Measurements from ENCODE around the gene PPP1R13B.

PPP1R13B gene

GRCh38 chr14:103726474-103726873 is 120.9 kb downstream of the PPP1R13B start:
- no peak for DNase-seq

DNA sequence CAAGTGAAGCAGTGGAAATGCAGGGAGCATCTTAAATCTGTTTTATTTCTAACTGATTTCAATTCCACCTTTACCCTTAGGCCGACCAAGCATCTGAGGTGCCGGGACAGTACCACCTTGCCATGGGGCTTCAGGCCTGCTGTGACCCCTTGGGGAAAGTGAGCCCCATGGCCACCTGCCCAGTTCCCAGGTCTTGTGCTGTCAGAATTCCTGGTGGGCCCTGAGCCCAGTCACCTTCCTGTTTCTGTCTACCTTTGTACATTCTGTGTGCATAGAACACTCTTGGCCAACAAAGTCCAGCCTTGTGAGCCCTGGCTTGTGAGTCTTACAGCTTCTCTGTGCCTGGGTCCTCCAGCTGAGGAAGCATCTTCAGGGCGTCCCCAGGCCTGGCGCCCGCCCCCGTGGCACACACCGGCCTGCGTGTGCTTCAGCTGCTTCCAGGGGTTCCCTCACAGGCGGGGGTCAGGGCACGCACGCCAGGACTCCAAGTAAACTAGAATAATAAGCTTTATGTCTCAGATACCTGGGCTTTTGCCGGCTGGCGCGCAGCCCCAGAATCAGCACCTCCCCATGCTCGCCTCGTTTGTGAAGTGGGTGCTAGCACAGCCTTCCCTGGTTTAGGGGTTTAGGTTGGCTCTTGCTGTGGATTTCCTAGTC is 121.5 kb downstream of the PPP1R13B start:
- no peak for DNase-seq

DNA sequence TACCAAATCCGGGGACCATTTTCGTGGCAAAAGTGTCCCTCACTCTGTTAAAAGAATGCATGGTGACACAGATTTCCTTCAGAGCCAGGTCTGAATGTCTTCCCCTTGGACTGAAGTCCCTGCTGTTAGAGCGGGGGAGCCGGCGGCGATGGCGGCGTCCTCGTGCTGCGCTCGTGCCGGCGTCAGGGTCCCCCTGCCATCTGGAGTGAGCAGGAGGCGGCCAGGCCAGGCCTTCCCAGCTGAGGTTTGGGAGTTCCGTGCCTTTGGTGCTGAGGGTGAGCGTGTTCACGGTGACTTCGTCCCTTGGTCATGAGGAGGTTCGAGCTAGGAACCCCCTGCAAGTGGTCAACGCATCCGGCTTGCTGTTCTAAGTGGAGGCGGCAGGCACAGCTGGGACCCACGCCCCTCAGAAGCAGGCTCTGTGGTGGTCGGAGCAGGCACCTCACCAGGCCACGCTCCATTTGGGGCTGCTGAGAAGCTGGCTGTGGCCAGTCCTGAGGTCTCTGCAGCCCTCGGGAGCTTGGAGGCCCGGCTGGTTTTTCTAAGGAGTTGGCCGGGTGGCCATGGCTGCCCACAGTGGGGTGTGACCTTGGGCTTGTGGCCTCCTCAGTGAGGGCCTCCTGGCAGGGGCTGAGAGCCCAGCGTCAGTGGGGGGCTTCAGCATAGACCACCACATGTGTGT is 122.2 kb downstream of the PPP1R13B start:
- DNase-seq, result no peak

DNA sequence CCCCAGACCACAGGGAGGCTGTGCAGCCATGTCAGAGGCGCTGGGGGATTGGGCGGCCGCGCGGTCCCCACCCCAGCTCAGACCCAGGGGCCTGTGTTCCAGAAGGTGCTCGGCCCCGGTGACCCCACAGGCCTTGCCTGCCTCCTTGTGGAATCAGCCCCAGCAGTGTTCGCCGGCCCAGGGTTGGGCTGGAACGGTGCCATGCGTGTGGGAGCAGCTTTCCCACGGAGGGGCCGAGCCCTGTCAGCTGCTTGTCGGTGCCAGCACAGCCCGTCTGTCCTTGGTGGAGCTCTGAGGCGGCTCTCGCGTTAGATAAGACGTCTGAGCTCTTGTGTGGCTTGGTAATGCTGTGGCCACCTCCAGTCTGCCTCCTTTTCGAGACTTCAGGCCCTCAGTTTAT is 123.3 kb downstream of the PPP1R13B start:
- no peak for DNase-seq

DNA sequence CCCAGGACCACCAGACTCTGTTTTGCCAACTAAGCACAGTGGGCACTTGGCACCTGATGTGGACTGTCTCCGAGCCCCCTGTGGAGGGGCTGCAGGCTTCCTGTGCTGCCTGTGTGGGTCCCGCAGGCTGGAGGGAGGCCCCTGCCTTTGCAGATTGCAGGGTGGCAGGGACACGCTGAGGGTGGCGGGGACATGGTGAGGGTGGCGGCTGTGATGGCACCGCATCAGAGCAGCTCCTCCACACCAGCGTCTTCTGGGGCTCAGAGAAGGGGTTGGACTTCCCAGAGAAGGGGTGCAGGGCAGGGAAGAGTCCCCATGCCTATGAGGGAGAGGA is 123.7 kb downstream of the PPP1R13B start:
- DNase-seq, result no peak

- DNase-seq, result no peak
Observed at GRCh38 chr14:103721334-103722120, 125.8 kb downstream of the PPP1R13B start.

- no peak for DNase-seq
Observed at GRCh38 chr14:103719751-103720150, 127.6 kb downstream of the PPP1R13B start.

GRCh38 chr14:103718572-103718971 is 128.8 kb downstream of the PPP1R13B start:
- no peak for DNase-seq

DNA sequence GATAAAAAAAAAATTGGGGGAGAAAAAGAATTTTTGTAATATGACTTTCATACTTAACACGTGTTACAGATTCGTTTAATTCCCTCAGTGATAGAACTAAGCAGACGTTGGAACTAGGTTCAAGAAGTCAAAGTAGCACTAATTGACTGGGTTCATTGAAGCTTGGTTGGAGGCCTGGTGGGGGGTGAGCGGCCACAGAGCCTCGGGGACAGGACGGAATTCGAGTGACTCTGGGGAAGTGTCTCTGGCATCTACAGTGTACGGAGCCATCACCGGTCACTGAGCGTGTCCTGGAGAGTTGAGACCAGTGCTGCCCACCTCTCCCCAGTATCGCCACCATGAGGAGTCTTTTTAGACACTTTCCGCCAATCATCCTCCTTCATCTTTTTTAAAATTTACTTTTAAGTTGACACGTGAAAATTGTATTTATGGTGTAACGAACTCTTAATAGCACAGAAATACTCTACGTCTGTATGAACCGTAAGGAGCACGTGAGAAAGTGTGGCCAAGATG is 130.4 kb downstream of the PPP1R13B start:
- DNase-seq, result no peak

DNA sequence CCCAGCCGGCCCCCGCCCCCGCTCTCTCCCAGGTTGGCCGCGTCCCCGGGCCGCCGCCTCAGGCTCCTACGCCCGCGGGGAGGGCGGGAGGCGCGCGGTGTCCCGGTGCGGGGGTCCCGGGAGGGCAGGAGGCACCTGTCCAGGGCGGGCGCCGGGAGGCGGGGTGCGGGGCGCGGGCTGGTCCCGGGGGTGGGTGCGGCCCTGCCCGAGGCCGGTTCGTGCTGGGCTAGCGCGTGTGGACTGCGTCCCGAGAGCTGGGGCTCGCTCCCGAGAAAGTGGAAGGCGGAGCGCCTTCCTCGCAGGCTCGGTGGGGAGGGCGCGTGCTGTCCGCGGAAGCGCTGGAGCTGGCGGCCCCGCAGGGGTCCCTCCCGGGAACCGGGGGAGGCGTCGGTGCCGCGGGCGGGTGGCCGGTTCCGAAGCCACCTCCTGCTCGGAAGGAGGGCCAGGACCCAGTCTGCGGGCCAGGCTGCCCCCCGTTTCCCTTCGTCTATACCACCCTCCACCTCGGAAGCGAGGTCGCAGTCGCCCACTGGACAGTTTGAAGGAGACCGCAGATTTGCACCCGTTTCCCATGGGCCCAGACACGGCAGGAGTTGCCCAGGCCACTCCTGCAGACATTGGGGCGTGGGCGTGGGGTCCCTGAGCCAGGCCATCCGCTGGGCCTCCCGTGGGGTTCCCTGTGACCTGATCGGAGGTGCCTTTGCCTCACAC is 131.1 kb downstream of the PPP1R13B start:
- DNase-seq, result peak in 1 of 2 experiments; percentile 4

DNA sequence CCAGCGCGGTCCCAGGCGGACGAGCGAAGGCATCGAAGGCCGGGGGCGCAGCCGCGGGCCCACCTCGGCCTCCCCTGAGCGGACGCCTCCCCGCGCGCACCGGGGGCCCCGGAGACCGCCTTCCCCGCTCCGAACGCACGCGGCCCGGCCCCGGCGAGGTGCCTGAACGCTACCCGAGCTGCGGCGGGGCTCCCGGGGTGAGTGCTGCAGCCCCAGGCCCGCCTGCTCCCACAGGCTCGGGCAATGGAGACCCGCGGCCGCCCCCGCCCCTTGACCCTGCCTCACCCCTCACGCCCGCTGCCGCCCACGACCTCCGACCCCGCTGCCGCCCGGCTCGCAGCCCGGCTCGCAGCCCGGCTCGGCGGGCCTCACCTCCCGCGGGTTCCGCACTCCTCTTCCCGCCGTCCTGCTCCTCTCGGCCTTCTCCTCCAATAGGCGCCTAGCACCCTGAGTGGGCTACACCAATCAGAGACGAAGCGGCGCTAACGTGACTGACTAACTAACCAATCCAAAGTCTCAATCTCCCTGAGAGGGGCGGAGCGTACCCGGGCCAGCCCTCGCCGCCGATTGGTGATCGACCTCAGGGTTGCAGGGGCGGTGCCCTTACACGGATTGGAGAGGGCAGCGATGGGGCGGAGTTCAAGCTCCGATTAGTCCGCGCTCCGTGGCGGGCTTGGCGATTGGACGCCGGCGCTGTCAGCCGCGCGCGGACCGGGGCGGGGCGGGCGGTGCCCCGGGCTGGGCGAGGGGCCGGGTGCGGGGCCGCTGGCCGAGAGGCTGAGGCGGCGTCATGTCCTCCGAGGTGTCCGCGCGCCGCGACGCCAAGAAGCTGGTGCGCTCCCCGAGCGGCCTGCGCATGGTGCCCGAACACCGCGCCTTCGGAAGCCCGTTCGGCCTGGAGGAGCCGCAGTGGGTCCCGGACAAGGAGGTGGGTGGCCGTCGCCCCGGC is 132.0 kb downstream of the PPP1R13B start, which contains the start of the genes XRCC3 and ZFYVE21:
Gene XRCC3 (minus strand): TSS at position 400 of the 949 bp plus-strand sequence. CDS start 4,364 bp downstream, outside the sequence.
Gene ZFYVE21 (plus strand): TSS at position 759 of the 949 bp plus-strand sequence. CDS start 32 bp downstream, at position 791.
- DNase-seq, result peak; percentile 98 to 99

GRCh38 chr14:103714063-103714724 is 133.2 kb downstream of the PPP1R13B start:
- DNase-seq, result no peak

- DNase-seq, result no peak
Observed at GRCh38 chr14:103713304-103714062, 133.9 kb downstream of the PPP1R13B start.

GRCh38 chr14:103712633-103713247 is 134.6 kb downstream of the PPP1R13B start:
- no peak for DNase-seq

GRCh38 chr14:103711516-103712431 is 135.6 kb downstream of the PPP1R13B start:
- DNase-seq, result no peak

GRCh38 chr14:103710771-103711377 is 136.5 kb downstream of the PPP1R13B start:
- DNase-seq, result no peak

DNA sequence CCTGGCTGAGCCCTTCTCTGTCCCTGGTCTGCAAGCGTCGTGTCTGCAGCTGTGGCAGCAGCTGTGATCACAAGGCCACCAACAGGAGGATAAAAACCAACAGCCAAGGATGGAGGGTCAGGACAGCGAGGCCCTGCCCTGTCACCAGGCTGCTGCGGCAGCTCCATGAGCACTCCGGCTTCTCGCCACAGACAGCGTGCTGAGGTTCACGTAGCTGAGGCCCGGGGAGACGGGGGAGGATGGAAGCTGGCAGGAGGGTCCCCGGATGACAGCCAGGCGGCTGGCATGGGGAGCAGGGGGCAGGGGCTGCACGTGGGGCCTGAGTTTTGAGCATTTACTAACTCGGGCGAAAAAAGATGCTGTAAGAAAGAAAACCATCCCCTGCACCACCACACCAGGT is 137.6 kb downstream of the PPP1R13B start:
- no peak for DNase-seq

- DNase-seq, result no peak
Observed at GRCh38 chr14:103708750-103709187, 138.6 kb downstream of the PPP1R13B start.
